Lung (tissue), 13 donors: ENCODE results near the gene TRAPPC1. TPM values are rescaled to one million over a fixed set of nuclear protein-coding genes. Genes with fewer than 3 reads are reported as not detected.
A peak's percentile ranks its signal among the peaks of the same experiment; 100 is the strongest.

ENCODE experiments used
- ATAC-seq: fragments of 200-7000 bp; cut with Tn5 transposase; one replicate; pipeline ENCODE4 v1.9.1; 2020; ENCODE audit warnings: moderate number of reproducible peaks; ENCODE audit not compliant: insufficient read depth, low FRiP score
- DNase-seq, 3 donors: peaks; one replicate each; pipeline ENCODE4 v3.0.0-alpha.2; 2013 to 2017
- H3K27ac ChIP-seq, 2 donors: one replicate each; pipeline ENCODE4 v1.5.1; 2013; ENCODE audit warnings: mild to moderate bottlenecking in 2 of 2, moderate library complexity in 2 of 2, control low read depth in 1 of 2, inconsistent platforms in 1 of 2, low read depth in 1 of 2, low read length in 1 of 2
- H3K27me3 ChIP-seq, 3 donors: one replicate each; pipeline ENCODE4 v1.5.1; 2013; ENCODE audit warnings: low read length in 2 of 3; ENCODE audit not compliant: control insufficient read depth in 3 of 3, insufficient read depth in 3 of 3
- H3K36me3 ChIP-seq, 4 donors: one replicate each; pipeline ENCODE4 v1.5.1; 2013; ENCODE audit warnings: low read length in 4 of 4, mild to moderate bottlenecking in 1 of 4, moderate library complexity in 1 of 4; ENCODE audit not compliant: control insufficient read depth in 4 of 4, insufficient read depth in 4 of 4
- H3K4me1 ChIP-seq, 5 donors: one replicate each; pipeline ENCODE4 v1.5.1; 2013; ENCODE audit warnings: low read length in 5 of 5, mild to moderate bottlenecking in 2 of 5, moderate library complexity in 1 of 5; ENCODE audit not compliant: control insufficient read depth in 5 of 5, insufficient read depth in 5 of 5
- H3K4me3 ChIP-seq: one replicate; pipeline ENCODE4 v1.5.1; 2013; ENCODE audit warnings: mild to moderate bottlenecking, control low read depth, moderate library complexity
- H3K9ac ChIP-seq, 2 donors: one replicate each; pipeline ENCODE4 v1.5.1; 2013; ENCODE audit warnings: low read length in 2 of 2, control low read depth in 1 of 2; ENCODE audit not compliant: insufficient read depth in 1 of 2
- H3K9me3 ChIP-seq, 4 donors: one replicate each; pipeline ENCODE4 v1.5.1; 2013; ENCODE audit warnings: low read length in 3 of 4, mild to moderate bottlenecking in 1 of 4, moderate library complexity in 1 of 4; ENCODE audit not compliant: control insufficient read depth in 4 of 4, insufficient read depth in 3 of 4
- WGBS, 2 donors: extraction: QIAGEN DNeasy Blood & Tissue Kit; methylation state at CpG; one replicate each; pipeline ENCODE4 v1.1.7; 2013; 5-methylcytosine and 5-hydroxymethylcytosine counted together
- polyA plus RNA-seq, 2 donors: library from polyadenylated mRNA; stranded (reverse); fragments of 200-250 nt; gene quantifications; one replicate each; pipeline ENCODE4 v1.2.1, GENCODE V29; 2013
- small RNA-seq: library from RNA; depleted of rRNA; stranded (forward); fragments of <200 nt; gene quantifications from one replicate; pipeline ENCODE3, GENCODE V24; 2014; ENCODE audit warnings: low replicate concordance
- total RNA-seq, 2 donors: library from RNA; depleted of rRNA in 1 of 2; stranded (reverse); fragments of >200 nt in 1 of 2; gene quantifications; one replicate each; pipeline ENCODE4 v1.2.1, GENCODE V29; 2014 to 2021
- TF ChIP-seq, protein P1 (sequence below): IDR thresholded peaks from 2 replicates; pipeline ENCODE4 v1.5.1; 2012; ENCODE audit warnings: mild to moderate bottlenecking; ENCODE audit errors: control extremely low read depth, extremely low read depth
- donor health status: control.
- donor health status: control.
- donor health status: Bipolar disorder and iron deficiency.
- donor health status: healthy.
- donor health status: DM: yes; HTN: yes; CAD: no.

TRAPPC1 gene
- total and polyA plus RNA-seq, 4 donors, result 58.9 to 213 (median 165) TPM

DNA sequence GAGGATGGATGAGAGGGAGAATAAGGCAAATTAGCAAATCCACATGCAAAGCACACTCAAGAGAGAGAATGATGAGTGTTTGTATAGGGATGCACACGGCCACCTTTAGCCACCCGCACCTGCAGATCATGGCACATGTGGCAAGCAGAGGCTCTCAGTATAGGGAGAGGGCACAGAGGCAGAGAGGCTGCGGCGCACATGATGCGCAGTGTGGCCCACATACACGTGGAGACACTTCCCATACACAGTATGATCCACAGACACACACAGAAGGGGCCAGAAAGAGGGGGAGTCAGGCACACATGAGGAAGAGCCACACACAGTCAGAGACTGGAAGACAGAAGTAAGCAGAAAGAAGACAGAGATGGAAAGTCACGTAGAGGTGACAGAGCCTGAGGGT, 49.7 kb downstream of the TRAPPC1 start:
- H3K27me3 ChIP-seq, result no peaks in the 10 kb centered on the region
- ATAC-seq (no peak), DNase-seq (no peak)
- TF ChIP-seq, protein P1, sequence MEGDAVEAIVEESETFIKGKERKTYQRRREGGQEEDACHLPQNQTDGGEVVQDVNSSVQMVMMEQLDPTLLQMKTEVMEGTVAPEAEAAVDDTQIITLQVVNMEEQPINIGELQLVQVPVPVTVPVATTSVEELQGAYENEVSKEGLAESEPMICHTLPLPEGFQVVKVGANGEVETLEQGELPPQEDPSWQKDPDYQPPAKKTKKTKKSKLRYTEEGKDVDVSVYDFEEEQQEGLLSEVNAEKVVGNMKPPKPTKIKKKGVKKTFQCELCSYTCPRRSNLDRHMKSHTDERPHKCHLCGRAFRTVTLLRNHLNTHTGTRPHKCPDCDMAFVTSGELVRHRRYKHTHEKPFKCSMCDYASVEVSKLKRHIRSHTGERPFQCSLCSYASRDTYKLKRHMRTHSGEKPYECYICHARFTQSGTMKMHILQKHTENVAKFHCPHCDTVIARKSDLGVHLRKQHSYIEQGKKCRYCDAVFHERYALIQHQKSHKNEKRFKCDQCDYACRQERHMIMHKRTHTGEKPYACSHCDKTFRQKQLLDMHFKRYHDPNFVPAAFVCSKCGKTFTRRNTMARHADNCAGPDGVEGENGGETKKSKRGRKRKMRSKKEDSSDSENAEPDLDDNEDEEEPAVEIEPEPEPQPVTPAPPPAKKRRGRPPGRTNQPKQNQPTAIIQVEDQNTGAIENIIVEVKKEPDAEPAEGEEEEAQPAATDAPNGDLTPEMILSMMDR, result no peak
- no peak overlapping the region for H3K9ac ChIP-seq
- H3K4me1 ChIP-seq, result peaks cover 0 to 39% (median 5%) of the 10 kb centered on the region in 5 donors
- WGBS, 2 donors, result 68 to 74% methylated on average over 7 of the region's 7 CpGs
- no peak overlapping the region for H3K4me3 ChIP-seq
- no peaks in the 10 kb centered on the region for H3K9me3 ChIP-seq
- H3K27ac ChIP-seq, result peak overlapping the region in 1 of 2 donors; percentile 17
- H3K36me3 ChIP-seq, result peaks cover 0 to 17% (median 12%) of the 10 kb centered on the region in 4 donors

DNA sequence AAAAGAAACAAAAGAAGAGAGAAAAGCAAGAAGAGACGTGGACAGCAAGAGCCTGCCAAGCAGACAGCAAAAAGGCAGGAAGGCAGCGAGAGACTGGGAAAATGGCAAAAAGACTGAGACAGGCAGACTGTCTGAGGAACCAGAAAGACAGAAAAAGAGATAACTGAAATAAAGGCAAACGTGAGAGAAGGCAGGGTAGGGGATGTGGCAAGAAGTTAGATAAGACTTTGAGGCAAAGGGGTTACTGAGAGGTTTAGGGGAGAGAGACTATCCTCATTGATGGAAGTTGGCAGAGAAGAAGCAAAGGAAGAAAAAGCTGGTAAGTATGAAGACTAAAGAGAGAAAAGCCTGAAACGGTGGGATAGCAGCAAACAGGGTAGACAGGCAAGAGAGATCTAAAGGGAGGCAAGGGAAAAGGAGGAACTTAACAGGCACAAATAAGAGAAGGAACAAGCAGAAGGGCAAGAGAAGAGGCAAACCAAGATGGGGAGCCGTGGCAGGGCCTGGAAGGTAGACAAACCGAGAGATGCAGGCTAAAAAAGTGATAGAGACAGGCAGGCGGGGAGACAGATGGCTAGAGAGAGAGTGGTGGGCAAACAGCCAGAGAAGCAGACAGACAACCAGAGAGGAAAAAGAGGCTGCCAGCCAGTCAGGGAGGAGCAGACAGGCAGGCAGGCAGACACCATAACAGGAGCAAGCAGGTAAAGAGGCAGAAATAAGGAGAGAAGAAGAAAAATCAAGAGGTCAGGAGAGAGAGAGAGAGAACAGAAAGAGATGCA, 50.3 kb downstream of the TRAPPC1 start:
- Histone ChIP-seq H3K36me3 (peaks cover 0 to 17% (median 12%) of the 10 kb centered on the region in 4 donors), H3K4me3 (no peak overlapping the region), H3K9me3 (no peaks in the 10 kb centered on the region), H3K27me3 (no peaks in the 10 kb centered on the region), H3K9ac (no peak overlapping the region), H3K27ac (peak overlapping the region in 1 of 2 donors; percentile 10), H3K4me1 (peaks cover 0 to 33% (median 5%) of the 10 kb centered on the region in 5 donors)
- TF ChIP-seq, protein P1, result no peak
- no peak for DNase-seq
- WGBS, 2 donors, result 42 to 47% methylated on average over 7 of the region's 7 CpGs
- no peak for ATAC-seq

Small RNA genes lying within 50 kb of the gene (small RNA-seq; reads per million reads assigned to genes)
- 123 reads per million, percentile 98 among the genes with 10 or more reads in this experiment for gene SCARNA21

Other genes starting within 250 kb of the TRAPPC1 start
- 10 to 100 TPM; 29.4 to 57.0 TPM for gene TP53, start 244.5 kb downstream of the TRAPPC1 start, total RNA-seq
- gene TP53, start 244.5 kb downstream of the TRAPPC1 start, polyA plus RNA-seq, result 10 to 100 TPM; 22.3 to 25.6 TPM
- gene WRAP53, start 243.5 kb downstream of the TRAPPC1 start, total RNA-seq, result 10 to 100 TPM; 10.5 to 17.3 TPM
- gene WRAP53, start 243.5 kb downstream of the TRAPPC1 start, polyA plus RNA-seq, result 10 to 100 TPM in 1 of 2 donors, 1 to 10 TPM in 1; 9.6 to 12.5 TPM
- 1 to 10 TPM; 4.1 to 4.9 TPM for gene EFNB3, start 226.7 kb downstream of the TRAPPC1 start, total RNA-seq
- under 1 TPM; 0.87 TPM for gene EFNB3, start 226.7 kb downstream of the TRAPPC1 start, polyA plus RNA-seq
- gene DNAH2, start 214.2 kb downstream of the TRAPPC1 start, total RNA-seq, result 10 to 100 TPM; 12.5 to 14.0 TPM
- 1 to 10 TPM; 1.5 to 2.7 TPM for gene DNAH2, start 214.2 kb downstream of the TRAPPC1 start, polyA plus RNA-seq
- gene KDM6B, start 97.7 kb downstream of the TRAPPC1 start, total RNA-seq, result 10 to 100 TPM; 21.0 to 52.9 TPM
- 10 to 100 TPM; 30.2 to 38.9 TPM for gene KDM6B, start 97.7 kb downstream of the TRAPPC1 start, polyA plus RNA-seq
- gene TMEM88, start 76.9 kb downstream of the TRAPPC1 start, total RNA-seq, result 10 to 100 TPM in 1 of 2 donors, 1 to 10 TPM in 1; 6.3 to 11.2 TPM
- gene TMEM88, start 76.9 kb downstream of the TRAPPC1 start, polyA plus RNA-seq, result 10 to 100 TPM; 11.5 to 19.6 TPM
- gene NAA38, start 74.4 kb downstream of the TRAPPC1 start, total RNA-seq, result 10 to 100 TPM; 58.2 to 85.3 TPM
- 100 to 1,000 TPM; 120 to 239 TPM for gene NAA38, start 74.4 kb downstream of the TRAPPC1 start, polyA plus RNA-seq
- gene CYB5D1, start 73.9 kb downstream of the TRAPPC1 start, total RNA-seq, result 10 to 100 TPM; 17.9 to 21.6 TPM
- 10 to 100 TPM in 1 of 2 donors, 1 to 10 TPM in 1; 5.5 to 10.1 TPM for gene CYB5D1, start 73.9 kb downstream of the TRAPPC1 start, polyA plus RNA-seq
- gene CHD3, start 43.2 kb downstream of the TRAPPC1 start, total RNA-seq, result 100 to 1,000 TPM in 1 of 2 donors, 10 to 100 TPM in 1; 83.0 to 112 TPM
- 10 to 100 TPM; 60.9 to 69.9 TPM for gene CHD3, start 43.2 kb downstream of the TRAPPC1 start, polyA plus RNA-seq
- gene RNF227, start 15.7 kb downstream of the TRAPPC1 start, total RNA-seq, result 1 to 10 TPM; 5.4 to 8.0 TPM
- 1 to 10 TPM; 4.1 to 6.0 TPM for gene RNF227, start 15.7 kb downstream of the TRAPPC1 start, polyA plus RNA-seq
- 1 to 10 TPM; 1.3 to 5.8 TPM for gene KCNAB3, start 2.1 kb downstream of the TRAPPC1 start, total RNA-seq
- gene KCNAB3, start 2.1 kb downstream of the TRAPPC1 start, polyA plus RNA-seq, result 1 to 10 TPM; 2.6 to 3.9 TPM
- gene CNTROB, start 260 bp upstream of the TRAPPC1 start, total RNA-seq, result 10 to 100 TPM; 60.2 to 72.0 TPM
- gene CNTROB, start 260 bp upstream of the TRAPPC1 start, polyA plus RNA-seq, result 10 to 100 TPM; 42.7 to 74.1 TPM
- gene GUCY2D, start 70.7 kb upstream of the TRAPPC1 start, total RNA-seq, result 1 to 10 TPM in 1 of 2 donors, under 1 TPM in 1; 0.20 to 1.8 TPM
- under 1 TPM; 0.27 to 0.51 TPM for gene GUCY2D, start 70.7 kb upstream of the TRAPPC1 start, polyA plus RNA-seq
- gene ALOX15B, start 107.1 kb upstream of the TRAPPC1 start, total RNA-seq, result 100 to 1,000 TPM in 1 of 2 donors, 1 to 10 TPM in 1; 3.4 to 135 TPM
- 10 to 100 TPM; 64.9 to 82.7 TPM for gene ALOX15B, start 107.1 kb upstream of the TRAPPC1 start, polyA plus RNA-seq
- under 1 TPM; 0.46 to 0.48 TPM for gene ALOX12B, start 155.8 kb upstream of the TRAPPC1 start, total RNA-seq
- under 1 TPM in 1 of 2 donors, not detected in 1; 0.06 TPM for gene ALOX12B, start 155.8 kb upstream of the TRAPPC1 start, polyA plus RNA-seq
- gene ALOXE3, start 186.6 kb upstream of the TRAPPC1 start, total RNA-seq, result under 1 TPM in 1 of 2 donors, not detected in 1; 0.12 TPM
- under 1 TPM; 0.28 to 0.68 TPM for gene ALOXE3, start 186.6 kb upstream of the TRAPPC1 start, polyA plus RNA-seq
- under 1 TPM in 1 of 2 donors, not detected in 1; 0.55 TPM for gene HES7, start 192.2 kb upstream of the TRAPPC1 start, total RNA-seq
- gene HES7, start 192.2 kb upstream of the TRAPPC1 start, polyA plus RNA-seq, result under 1 TPM; 0.22 to 0.28 TPM
- gene PER1, start 220.5 kb upstream of the TRAPPC1 start, total RNA-seq, result 100 to 1,000 TPM; 132 to 238 TPM
- 100 to 1,000 TPM in 1 of 2 donors, 10 to 100 TPM in 1; 93.5 to 126 TPM for gene PER1, start 220.5 kb upstream of the TRAPPC1 start, polyA plus RNA-seq
- 10 to 100 TPM; 33.9 to 76.2 TPM for gene VAMP2, start 231.0 kb upstream of the TRAPPC1 start, total RNA-seq
- gene VAMP2, start 231.0 kb upstream of the TRAPPC1 start, polyA plus RNA-seq, result 10 to 100 TPM; 45.4 to 46.2 TPM
- 10 to 100 TPM; 24.4 to 33.1 TPM for gene TMEM107, start 244.4 kb upstream of the TRAPPC1 start, total RNA-seq
- gene TMEM107, start 244.4 kb upstream of the TRAPPC1 start, polyA plus RNA-seq, result 10 to 100 TPM; 13.2 to 19.0 TPM